ENCODE measurements around the gene LEO1. TPM values are rescaled to one million over a fixed set of nuclear protein-coding genes. Genes with fewer than 3 reads are reported as not detected.

Gene LEO1
- total RNA-seq, 1 experiment from 2014 or later = 22.5 TPM

DNA sequence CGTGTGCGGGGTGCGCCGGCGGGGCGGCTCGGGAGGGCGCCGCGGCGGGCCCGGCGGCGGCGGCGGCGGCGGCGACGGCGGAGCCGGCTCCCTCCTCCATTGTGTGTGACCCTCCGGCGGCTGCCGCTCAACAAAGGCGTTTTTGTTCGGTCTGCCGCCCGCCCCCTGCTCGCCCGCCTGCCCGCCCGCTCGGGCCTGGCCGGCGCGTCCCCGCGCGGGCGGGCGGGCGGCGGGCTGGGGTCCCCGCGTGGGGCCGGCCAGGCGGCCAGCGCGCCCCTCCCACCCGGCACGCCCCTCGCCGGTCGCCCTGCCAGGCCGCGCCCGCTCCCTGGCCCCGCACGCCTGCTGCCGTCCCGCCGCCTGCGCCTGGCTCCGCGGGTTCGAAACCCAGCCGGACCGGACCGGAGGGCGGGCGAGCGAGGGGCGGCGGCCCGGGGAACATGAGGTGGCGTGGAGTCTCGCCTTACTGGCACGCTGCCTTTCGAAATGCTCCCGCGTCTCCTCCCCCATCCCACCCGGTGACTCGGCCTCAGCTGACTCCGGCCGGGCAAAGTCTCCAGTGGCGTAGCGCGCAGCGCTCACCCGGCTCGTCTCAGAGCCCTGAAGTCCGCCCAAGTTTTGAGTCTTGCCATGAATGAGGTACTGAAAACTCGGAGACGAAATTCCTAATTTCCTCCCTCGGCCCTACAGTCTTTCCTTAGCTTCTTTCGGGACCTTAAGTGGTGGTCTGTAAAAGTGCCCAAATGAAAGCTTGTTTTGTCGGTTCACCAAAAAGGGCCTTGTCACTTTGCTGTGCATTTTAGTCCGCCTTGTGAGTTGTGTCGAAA is 48.0 kb upstream of the LEO1 start:
- H3K9me3 Mint-ChIP-seq (ENCODE audit: low read depth, unreplicated experiment) = no peaks in the 10 kb centered on the region
- H3K4me1 Mint-ChIP-seq (ENCODE audit: low read depth, unreplicated experiment) = peaks cover 9% of the 10 kb centered on the region
- intact Hi-C loops (cut with micrococcal nuclease; ENCODE audit: unreplicated experiment) = no loop called here
- DNase-seq = peak; percentile 80
- no TSS peak for BruUV-seq (replicated peaks)
- peak overlapping the region; percentile 97 for H3K27ac Mint-ChIP-seq (ENCODE audit: unreplicated experiment)
- H3K27me3 Mint-ChIP-seq (ENCODE audit: unreplicated experiment) = no peaks in the 10 kb centered on the region
- H3K4me3 Mint-ChIP-seq (ENCODE audit: low read depth, unreplicated experiment) = peak overlapping the region; percentile 84
- CTCF ChIA-PET = interaction anchor here (0.6 to 1.6 kb wide), 2 partner anchors 29 to 61 kb away, joined by 3 read pairs; no protein-coding TSS in a partner anchor
- peaks cover 29% of the 10 kb centered on the region for H3K36me3 Mint-ChIP-seq (ENCODE audit: insufficient read depth, unreplicated experiment)
- TF ChIP-seq, protein P1, sequence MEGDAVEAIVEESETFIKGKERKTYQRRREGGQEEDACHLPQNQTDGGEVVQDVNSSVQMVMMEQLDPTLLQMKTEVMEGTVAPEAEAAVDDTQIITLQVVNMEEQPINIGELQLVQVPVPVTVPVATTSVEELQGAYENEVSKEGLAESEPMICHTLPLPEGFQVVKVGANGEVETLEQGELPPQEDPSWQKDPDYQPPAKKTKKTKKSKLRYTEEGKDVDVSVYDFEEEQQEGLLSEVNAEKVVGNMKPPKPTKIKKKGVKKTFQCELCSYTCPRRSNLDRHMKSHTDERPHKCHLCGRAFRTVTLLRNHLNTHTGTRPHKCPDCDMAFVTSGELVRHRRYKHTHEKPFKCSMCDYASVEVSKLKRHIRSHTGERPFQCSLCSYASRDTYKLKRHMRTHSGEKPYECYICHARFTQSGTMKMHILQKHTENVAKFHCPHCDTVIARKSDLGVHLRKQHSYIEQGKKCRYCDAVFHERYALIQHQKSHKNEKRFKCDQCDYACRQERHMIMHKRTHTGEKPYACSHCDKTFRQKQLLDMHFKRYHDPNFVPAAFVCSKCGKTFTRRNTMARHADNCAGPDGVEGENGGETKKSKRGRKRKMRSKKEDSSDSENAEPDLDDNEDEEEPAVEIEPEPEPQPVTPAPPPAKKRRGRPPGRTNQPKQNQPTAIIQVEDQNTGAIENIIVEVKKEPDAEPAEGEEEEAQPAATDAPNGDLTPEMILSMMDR (IDR thresholded peaks at IDR 0.05; ENCODE audit: unreplicated experiment) = no peak

DNA sequence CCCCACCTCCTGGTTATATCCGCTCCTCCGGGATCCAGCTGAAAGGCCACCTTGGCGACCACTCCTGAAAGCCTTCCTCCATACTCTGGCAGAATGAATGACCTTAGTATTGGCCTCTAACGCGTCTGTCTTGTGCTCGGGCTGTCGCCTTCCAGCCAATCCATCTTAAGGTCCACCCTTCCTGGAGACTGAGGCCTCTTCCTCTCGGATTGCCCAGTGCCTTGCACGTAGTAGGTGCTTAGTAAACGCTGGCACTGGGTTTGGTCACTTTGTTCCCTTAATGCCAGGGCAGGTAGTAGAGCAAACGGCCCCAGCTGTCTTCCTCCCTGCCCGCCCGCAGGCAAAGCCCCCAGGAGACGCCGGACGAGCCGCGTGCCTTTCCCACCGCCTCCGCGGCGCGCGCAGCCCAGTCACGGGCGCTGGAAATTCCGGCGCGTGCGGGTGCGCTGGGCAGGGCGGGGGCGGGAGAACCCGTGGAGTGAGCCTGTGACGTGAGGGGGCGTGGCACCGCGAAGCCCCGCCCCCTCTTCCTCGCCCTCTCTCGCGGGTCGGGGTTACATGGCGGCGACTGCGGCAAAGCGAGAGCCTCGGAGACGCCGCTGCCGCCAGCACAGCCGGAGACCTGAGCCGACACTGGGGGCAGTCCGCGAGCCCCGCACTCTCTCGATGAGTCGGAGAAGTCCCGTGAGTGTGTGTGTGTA is 47.3 kb upstream of the LEO1 start, which contains the start of gene MAPK6:
TSS of gene MAPK6 (plus strand) at position 527 of the 701 bp plus-strand sequence. CDS start 27,242 bp downstream, outside the sequence.
- TF ChIP-seq, protein P1 (IDR thresholded peaks at IDR 0.05; ENCODE audit: unreplicated experiment) = no peak
- Mint-ChIP-seq H3K27me3 (ENCODE audit: unreplicated experiment) (no peaks in the 10 kb centered on the region), H3K36me3 (ENCODE audit: insufficient read depth, unreplicated experiment) (peaks cover 29% of the 10 kb centered on the region), H3K27ac (ENCODE audit: unreplicated experiment) (peak within 1 kb of the TSS; percentile 97), H3K4me1 (ENCODE audit: low read depth, unreplicated experiment) (peaks cover 9% of the 10 kb centered on the region), H3K4me3 (ENCODE audit: low read depth, unreplicated experiment) (peak within 1 kb of the TSS; percentile 84), H3K9me3 (ENCODE audit: low read depth, unreplicated experiment) (no peaks in the 10 kb centered on the region)
- intact Hi-C loops (cut with micrococcal nuclease; ENCODE audit: unreplicated experiment) = no loop called here
- no TSS peak for BruUV-seq (replicated peaks)
- CTCF ChIA-PET = no interaction called here
- DNase-seq = peak; percentile 93

DNA sequence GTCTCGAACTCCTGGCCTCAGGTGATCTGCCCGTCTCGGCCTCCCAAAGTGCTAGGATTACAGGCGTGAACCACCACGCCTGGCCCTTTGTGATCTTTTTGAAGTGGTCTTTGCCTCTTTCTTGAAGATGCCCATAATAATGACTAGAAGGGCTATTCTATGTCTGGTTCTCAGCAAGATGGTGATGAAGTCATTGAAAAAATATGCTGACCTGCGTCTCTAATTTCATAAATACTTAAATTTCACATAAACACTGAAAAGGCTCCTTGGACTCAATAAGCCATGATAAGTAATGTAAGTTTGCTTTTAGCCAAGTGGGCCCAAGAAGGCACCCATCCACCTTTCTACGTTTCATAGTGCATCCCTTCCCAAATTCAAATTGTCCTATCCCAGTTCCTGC is 46.7 kb upstream of the LEO1 start:
- H3K27ac Mint-ChIP-seq (ENCODE audit: unreplicated experiment) = peak overlapping the region; percentile 97
- H3K9me3 Mint-ChIP-seq (ENCODE audit: low read depth, unreplicated experiment) = no peaks in the 10 kb centered on the region
- no peaks in the 10 kb centered on the region for H3K27me3 Mint-ChIP-seq (ENCODE audit: unreplicated experiment)
- intact Hi-C loops (cut with micrococcal nuclease; ENCODE audit: unreplicated experiment) = no loop called here
- TF ChIP-seq, protein P1 (IDR thresholded peaks at IDR 0.05; ENCODE audit: unreplicated experiment) = no peak
- BruUV-seq (replicated peaks) = no TSS peak
- H3K4me1 Mint-ChIP-seq (ENCODE audit: low read depth, unreplicated experiment) = peaks cover 9% of the 10 kb centered on the region
- CTCF ChIA-PET = no interaction called here
- H3K36me3 Mint-ChIP-seq (ENCODE audit: insufficient read depth, unreplicated experiment) = peaks cover 29% of the 10 kb centered on the region
- no peak for DNase-seq
- H3K4me3 Mint-ChIP-seq (ENCODE audit: low read depth, unreplicated experiment) = peak overlapping the region; percentile 84

DNA sequence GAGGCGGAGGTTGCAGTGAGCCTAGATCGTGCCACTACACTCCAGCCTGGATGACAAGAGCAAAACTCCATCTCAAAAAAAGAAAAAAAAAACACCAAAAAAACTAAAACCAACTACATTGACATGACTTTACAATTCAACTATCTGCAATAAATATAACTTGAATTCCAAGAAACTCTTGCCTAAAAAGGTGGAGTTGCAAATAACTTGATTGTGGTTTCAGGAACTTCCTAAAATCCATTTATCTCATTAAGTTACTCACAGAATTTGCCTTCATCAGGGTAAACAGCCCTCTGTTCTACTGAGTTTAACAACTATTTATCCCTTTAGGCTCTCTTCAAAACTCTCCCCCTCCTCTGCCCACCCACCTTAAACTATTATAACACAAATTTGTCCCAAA is 44.7 kb upstream of the LEO1 start:
- Mint-ChIP-seq H3K36me3 (ENCODE audit: insufficient read depth, unreplicated experiment) (peaks cover 28% of the 10 kb centered on the region), H3K27me3 (ENCODE audit: unreplicated experiment) (no peaks in the 10 kb centered on the region), H3K4me3 (ENCODE audit: low read depth, unreplicated experiment) (no peak overlapping the region), H3K9me3 (ENCODE audit: low read depth, unreplicated experiment) (no peaks in the 10 kb centered on the region), H3K4me1 (ENCODE audit: low read depth, unreplicated experiment) (peaks cover 20% of the 10 kb centered on the region), H3K27ac (ENCODE audit: unreplicated experiment) (no peak overlapping the region)
- intact Hi-C loops (cut with micrococcal nuclease; ENCODE audit: unreplicated experiment) = no loop called here
- TF ChIP-seq, protein P1 (IDR thresholded peaks at IDR 0.05; ENCODE audit: unreplicated experiment) = no peak
- CTCF ChIA-PET = no interaction called here
- DNase-seq = no peak
- BruUV-seq (replicated peaks) = no TSS peak

All from Calu3 (cell line).